GM19467 (cell line): Measurements from ENCODE around the gene MAML1.
A peak's percentile ranks its signal among the peaks of the same experiment; 100 is the strongest.

Source experiments
- ATAC-seq: cut with Tn5 transposase; IDR thresholded peaks from one replicate; pipeline ENCODE4 v1.9.1; 2021; ENCODE audit warnings: mild to moderate bottlenecking, moderate library complexity; ENCODE audit not compliant: unreplicated experiment

MAML1 gene

DNA sequence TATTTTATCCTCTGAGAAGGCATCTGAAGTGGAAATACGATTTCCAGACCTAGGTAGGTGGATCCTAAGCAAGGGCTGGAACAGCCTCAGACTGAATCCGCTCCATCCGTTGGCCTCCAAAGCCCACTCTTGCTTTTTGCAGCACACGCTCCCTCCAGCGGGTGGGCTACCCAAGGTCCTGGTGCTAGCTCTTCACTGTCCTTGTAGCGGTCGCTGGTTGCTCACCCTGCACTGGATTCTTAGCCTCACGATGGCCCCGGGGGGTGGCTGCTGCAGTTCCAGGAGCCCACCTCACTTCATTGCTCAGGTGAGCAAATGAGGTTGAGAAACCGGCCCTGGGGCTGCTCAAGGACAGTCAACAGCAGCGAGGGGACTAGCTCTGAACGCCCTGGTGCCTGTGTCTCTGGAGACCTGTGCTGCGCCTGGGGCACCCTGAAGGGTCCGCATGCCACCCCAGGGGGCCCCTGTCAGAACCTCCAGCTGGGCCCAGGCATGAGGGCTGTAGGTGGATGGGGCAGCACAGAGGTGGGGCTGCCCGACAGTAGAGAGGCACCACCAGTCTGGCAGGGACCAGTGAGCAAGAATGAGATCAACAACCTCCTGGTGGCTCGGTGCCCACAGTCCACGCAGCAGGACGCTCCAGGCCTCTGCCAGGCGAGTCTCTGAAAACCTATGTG, 69.7 kb downstream of the MAML1 start:
- ATAC-seq: no peak

- ATAC-seq: no peak
These were observed 70.4 kb downstream of the MAML1 start for GRCh38 chr5:179802950-179803562.

DNA sequence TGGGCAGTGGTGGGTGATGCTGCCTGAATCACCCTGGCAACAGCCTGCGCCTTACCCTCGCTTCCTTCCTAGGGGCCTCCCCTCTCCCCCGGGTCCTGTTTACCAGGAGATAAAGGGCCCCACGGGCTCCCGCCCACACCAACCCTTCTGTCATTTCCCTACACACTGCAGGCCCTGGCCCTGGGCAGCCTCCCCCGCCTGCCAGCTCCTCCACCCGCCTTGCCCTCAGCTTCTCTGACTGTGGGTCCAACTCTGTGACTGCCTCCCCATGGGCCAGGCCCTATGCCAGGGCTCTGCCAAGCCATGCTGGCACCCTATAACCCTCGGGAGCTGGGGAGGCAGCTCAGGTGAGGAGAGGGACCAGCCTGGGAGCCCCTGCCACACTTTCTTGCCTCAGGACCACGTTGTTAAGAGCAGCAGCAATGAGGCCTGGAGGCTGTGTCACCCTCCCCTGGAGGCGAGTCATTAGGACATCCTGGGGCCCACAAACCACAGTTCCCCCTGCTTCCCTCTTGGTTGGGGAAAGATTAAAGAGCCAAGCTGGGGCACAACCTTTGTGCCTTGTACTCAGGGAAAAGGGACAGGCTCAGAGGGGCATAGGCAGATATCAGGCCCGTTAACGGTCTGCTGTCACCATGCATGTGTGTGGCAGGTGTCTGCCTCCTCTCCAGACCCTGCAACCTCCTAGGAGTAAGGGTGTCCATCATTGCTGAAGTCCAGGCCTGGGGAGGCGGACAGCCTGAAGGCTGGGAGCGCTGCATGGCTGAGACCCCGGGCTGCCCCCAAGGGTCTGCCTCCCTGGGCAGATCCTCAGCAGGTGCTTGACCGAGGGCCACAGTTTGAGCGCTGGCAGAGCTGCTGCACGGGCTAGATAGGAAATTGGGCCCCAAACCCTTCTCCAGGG, 71.3 kb downstream of the MAML1 start:
- no peak for ATAC-seq

- no peak for ATAC-seq
These were observed 71.9 kb downstream of the MAML1 start for GRCh38 chr5:179804555-179804947.

DNA sequence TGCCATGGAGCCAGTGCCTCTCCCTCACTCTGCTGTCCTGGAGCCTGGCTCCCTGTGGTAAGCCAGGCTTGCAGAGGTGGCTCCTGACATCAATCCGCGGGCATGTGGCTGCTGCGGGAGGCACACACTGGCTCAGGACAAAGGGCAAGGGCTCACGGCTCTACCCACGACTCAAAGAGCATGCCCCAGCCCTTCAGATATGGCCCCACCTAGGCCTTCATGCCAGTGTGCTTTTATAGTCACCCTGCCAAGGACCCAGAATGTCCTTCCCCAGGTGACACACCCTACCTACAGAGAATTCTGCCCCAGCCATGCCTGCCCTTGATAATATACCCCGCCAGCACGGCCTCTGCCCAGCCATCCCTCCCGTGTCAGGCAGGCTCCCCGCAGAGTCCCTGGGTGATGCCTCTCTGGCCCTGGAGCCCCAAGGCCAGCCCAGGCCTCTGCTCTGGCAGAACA, 72.5 kb downstream of the MAML1 start:
- no peak for ATAC-seq

DNA sequence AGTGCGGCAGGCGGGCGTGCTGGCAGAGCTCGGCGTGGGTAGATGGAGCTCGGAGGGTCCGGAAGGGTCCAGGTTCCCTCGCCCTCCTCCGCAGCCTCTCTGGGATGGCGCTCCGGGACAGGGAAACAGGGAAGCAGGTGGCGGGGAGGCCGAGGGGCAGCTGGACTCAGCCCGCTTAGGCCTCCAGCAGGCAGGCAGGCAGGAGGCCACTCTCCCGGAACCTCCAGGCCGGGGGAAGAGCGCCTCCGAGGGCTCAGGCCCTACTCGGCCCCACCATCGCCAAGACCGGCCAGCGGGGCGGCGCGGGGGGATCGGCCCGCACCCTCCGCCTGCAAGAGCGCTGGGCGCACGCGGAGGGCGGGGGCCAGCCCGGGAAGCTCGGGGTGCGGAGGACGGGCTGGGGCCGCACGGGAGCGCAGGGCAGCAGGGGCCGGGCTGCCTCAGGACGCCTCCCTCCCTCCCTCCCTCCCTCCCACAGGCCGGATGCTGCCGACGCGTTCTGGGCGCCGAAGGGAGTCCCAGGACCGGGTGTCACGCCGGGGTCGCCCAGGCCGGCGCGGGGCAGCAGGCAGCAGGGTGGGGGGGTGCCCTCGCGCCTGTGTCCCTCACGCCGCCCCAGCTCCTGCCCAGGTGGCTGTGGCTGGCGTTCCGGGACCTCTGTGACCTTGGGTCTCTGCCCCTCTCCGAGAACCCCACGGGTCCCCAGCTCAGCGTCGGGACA, 73.1 kb downstream of the MAML1 start:
- no peak for ATAC-seq

DNA sequence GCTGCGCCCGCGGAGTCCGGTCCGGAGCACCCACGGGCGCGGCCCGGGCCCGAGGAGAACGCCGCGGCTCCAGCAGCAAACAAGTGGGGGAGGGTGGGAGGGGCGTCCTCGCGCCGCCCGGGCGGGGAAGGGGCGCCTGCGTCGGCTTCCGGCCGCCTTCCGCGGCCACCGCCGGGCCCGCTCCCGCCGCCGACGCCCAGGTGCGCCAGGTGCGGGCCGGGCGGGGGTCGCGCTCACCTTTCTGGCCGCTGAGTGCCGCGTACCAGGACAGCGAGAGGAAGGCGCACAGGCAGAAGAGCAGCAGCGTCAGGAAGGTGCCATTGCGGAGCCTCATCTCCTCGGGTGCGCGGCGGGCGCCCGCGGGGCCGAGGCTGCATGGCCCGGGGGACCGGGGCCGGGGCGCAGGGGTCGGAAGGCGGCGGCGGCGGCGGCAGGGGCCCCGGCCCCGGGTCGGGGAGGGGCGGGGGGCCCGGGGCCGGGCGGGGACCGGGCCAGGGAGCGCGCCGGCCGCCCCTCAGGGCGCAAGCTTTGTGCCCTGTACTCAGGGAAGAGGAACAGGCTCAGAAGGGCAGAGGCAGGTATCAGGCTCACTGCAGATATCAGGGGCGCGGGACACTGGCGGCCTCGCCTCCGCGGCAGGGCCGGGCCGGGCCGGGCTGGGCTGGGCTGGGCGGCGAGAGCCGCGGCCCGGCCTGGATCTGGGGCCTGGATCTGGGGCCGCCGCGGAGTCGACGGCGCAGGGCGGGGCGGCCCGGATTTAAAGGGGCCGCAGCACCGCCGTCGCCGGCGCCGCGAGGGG, 73.8 kb downstream of the MAML1 start, which contains the start of gene MGAT4B:
TSS of gene MGAT4B (minus strand) at position 617 of the 799 bp plus-strand sequence. CDS start at position 334, 283 bp downstream.
- ATAC-seq: peak; percentile 60

DNA sequence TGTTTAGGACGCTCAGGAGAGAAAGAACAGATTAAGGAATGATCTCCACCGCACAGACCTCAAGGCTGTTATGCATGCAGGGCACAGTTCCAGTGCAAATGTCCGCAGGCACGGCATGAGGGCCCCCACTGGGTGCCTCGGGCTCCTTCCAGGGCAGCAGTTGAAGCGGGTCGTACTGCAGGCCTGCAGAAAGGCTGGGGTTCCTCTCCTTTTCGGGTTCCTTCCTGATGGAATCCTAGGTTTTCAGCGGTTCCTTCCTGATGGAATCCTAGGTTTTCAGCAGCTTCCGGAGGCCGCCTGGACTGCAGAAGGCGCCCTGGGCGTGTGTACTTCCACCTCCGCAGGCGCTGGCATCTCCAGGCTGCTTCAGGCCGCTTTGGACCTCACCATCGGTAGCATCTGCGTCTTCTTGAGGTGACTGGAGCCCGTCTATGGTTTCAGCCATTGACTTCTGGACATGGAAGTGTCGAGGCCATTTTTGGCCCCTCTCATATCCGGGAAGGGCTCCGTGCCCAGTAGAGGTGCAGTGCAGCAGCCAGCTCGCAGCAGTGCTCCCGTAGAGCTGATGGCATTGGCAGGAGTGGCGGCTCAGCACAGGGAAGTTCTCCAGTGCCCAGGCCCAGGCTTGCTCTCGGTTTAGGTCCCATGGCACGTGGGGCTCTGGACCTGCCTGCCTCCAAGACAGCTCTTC, 79.7 kb downstream of the MAML1 start:
- ATAC-seq: no peak

DNA sequence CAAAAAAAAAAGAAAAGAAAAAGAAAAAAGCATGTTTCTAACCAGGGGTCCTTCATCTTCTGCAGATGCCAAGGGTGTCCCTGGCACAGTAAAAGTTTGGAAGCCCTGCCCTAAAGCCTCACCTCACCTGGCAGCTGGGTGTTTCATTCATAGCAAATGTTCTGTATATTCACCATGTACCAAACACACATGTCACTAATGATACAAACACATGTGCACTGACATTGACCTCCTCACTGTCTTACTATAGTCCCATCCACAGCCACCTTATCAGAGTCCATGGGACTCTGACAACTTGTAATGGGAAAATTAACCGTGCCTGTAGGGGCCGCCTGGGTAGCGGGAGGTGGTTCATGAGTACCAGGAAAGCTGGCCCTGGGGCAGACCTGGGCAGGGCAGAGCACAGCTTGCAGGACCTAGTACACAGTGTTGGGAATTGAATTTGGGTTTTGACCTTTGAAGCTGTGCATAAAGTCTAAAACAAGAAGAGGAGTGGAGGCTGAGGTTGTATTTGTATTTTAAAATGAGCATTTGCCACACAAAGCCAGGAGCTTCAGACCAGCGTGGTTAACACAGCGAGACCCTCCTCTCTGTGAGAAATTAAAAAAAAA, 80.5 kb downstream of the MAML1 start:
- ATAC-seq: no peak

GRCh38 chr5:179814090-179814489, 81.5 kb downstream of the MAML1 start:
- no peak for ATAC-seq

- no peak for ATAC-seq
These were observed 83.0 kb downstream of the MAML1 start for GRCh38 chr5:179815491-179816249.

GRCh38 chr5:179816401-179816795, 83.8 kb downstream of the MAML1 start:
- ATAC-seq: no peak

GRCh38 chr5:179816796-179817469, 84.3 kb downstream of the MAML1 start:
- no peak for ATAC-seq

DNA sequence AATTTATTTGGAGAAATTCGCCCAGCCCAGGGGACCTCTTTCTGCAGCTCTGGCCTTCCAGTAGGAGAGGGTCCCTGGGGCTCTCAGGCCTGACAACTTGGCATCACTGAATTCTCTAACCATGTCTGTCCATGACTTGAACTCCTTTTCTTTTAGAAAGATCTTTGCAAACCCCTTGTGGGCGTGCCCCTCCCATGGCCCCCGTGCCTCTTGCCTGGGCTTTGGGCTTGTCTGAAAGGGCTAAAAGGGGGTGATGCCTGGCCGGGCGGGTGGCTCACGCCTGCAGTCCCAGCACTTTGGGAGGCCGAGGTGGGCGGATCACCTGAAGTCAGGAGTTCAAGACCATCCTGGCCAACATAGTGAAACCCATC, 84.8 kb downstream of the MAML1 start:
- no peak for ATAC-seq

DNA sequence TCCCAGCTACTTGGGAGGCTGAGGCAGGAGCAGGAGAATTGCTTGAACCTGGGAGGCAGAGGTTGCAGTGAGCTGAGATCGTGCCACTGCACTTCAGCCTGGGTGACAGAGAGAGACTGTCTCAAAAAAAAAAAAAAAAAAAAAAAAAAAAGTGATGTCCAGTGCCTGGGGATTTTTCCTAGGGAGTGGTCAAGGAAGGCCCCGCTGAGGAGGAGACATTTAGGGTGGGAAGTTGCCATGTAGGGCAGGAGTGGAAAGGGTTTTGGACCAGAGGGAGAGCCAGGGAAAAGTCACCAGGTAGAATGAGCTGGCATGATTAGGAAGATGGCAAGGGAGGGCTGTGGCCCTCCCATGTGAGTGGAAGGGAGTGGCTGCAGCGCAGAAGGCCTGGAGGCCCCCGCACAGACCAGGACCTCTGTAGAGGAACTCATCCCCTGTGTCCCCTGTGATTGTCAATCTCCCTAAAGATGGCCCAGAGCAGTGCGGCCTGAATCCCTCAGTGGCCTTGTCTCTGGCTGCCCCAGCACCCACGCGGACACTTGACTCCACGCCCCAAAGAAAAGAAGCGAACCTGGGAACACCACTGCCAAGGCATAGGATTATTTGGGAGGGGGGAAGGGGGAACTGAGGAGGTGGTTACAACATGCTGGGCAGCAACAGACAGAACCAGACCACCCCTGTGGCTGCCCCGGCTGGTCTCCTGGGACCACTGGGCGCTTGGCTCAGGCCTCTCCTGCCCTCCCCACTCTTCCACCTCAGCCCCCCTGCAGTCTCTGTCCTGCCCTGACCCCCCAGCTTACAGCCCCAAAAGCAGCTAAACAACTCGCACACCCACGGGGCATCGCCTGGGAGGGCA, 85.5 kb downstream of the MAML1 start:
- ATAC-seq: no peak

DNA sequence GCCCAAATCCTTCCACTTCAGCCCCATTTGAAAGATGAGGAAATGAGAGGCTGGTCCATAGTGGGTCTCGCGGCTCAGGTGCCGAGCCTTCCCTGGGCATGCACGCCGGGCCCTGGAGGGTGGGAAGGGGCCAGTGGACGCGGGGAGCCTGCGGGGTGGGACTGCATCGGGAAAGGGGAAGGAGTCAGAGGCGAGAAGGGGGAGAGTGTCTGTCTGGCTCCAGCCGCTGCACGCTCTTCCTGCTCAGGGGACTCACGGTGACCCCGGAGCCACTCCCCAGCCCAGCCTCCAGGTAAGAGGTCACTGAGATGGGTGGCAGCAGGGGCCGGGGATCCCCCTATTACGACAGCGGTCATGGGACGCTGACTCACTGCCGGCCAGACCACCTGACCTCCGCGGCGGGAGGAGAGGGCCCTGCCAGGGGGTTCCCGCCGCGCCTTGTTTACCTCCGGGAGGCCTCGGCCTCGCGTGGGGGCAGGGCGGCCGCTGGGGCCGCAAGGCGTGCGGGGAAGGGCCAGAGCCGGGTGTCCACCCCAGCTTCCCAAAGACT, 86.2 kb downstream of the MAML1 start:
- peak; percentile 52 for ATAC-seq
